NCI-H345 treated with DMSO at 0.1 percent for 48 hours (cell line): ENCODE measurements around the gene IFNA5.

Experiments used
- DNase-seq: peaks from one replicate; lab custom pipeline; 2025; ENCODE audit not compliant: unreplicated experiment; lab: John Stamatoyannopoulos, UW

Gene IFNA5

GRCh38 chr9:21305213-21305612 lies at the start of gene IFNA5:
Gene IFNA5, minus strand, starts transcription at chr9:21305313. Its CDS starts 57 bp downstream, at chr9:21305256.
- no peak for DNase-seq

GRCh38 chr9:21350787-21351186 lies 45.7 kb upstream of the IFNA5 start, which contains the start of gene IFNA6:
Gene IFNA6, minus strand, starts transcription at chr9:21350887. Its CDS starts 0 bp downstream, at chr9:21350887.
- no peak for DNase-seq

- DNase-seq, result no peak
Measured at GRCh38 chr9:21348430-21348970, 43.4 kb upstream of the IFNA5 start.

- DNase-seq, result no peak
Measured at GRCh38 chr9:21340735-21341134, 35.6 kb upstream of the IFNA5 start.

- DNase-seq, result no peak
Measured at GRCh38 chr9:21336457-21336856, 31.3 kb upstream of the IFNA5 start.

- peak; percentile 63 for DNase-seq
Measured at GRCh38 chr9:21334701-21335632, 29.9 kb upstream of the IFNA5 start, which contains the start of gene KLHL9. Gene KLHL9, minus strand, starts transcription at chr9:21335404. Its CDS starts 545 bp downstream, at chr9:21334859.

GRCh38 chr9:21333226-21333625 lies 28.1 kb upstream of the IFNA5 start:
- DNase-seq, result no peak

GRCh38 chr9:21331676-21332402 lies 26.7 kb upstream of the IFNA5 start:
- no peak for DNase-seq

- peak; percentile 32 for DNase-seq
Measured at GRCh38 chr9:21326526-21327139, 21.5 kb upstream of the IFNA5 start.

GRCh38 chr9:21324047-21324446 lies 18.9 kb upstream of the IFNA5 start:
- no peak for DNase-seq

GRCh38 chr9:21322911-21323461 lies 17.9 kb upstream of the IFNA5 start:
- DNase-seq, result no peak

- no peak for DNase-seq
Measured at GRCh38 chr9:21320465-21320864, 15.4 kb upstream of the IFNA5 start.

GRCh38 chr9:21317956-21318923 lies 13.1 kb upstream of the IFNA5 start:
- peak; percentile 42 for DNase-seq

GRCh38 chr9:21316860-21317259 lies 11.7 kb upstream of the IFNA5 start:
- DNase-seq, result no peak

- no peak for DNase-seq
Measured at GRCh38 chr9:21316032-21316842, 11.1 kb upstream of the IFNA5 start.

GRCh38 chr9:21314152-21314551 lies 9.0 kb upstream of the IFNA5 start:
- no peak for DNase-seq

- DNase-seq, result no peak
Measured at GRCh38 chr9:21311889-21312288, 6.8 kb upstream of the IFNA5 start.

- DNase-seq, result no peak
Measured at GRCh38 chr9:21295992-21296391, 9.1 kb downstream of the IFNA5 start.
